Left lung (tissue), 10 donors: Measurements from ENCODE around the gene CA10. TPM values are rescaled to one million over a fixed set of nuclear protein-coding genes. Genes with fewer than 3 reads are reported as not detected.

Experiments
- ATAC-seq: fragments of 200-7000 bp; cut with Tn5 transposase; one replicate; pipeline ENCODE4 v1.9.1; 2020; ENCODE audit warnings: moderate library complexity
- DNase-seq, 4 donors: peaks; one replicate each; pipeline ENCODE4 v3.0.0-alpha.2; 2013 to 2020
- H3K27ac ChIP-seq, 2 donors: fragments of 200-600 bp; sonication (generic) in 1 of 2; one replicate each; pipeline versions ENCODE4 v1.5.0 to v1.8.0; 2020 to 2021
- H3K27me3 ChIP-seq, 2 donors: fragments of 200-600 bp; sonication (generic) in 1 of 2; one replicate each; pipeline versions ENCODE4 v1.5.0 to v1.8.0; 2020 to 2021
- H3K36me3 ChIP-seq, 2 donors: fragments of 200-600 bp; sonication (generic) in 1 of 2; one replicate each; pipeline versions ENCODE4 v1.5.0 to v1.8.0; 2020 to 2021
- H3K4me1 ChIP-seq, 2 donors: fragments of 200-600 bp; one replicate each; pipeline ENCODE4 v1.8.0; 2021
- H3K4me3 ChIP-seq, 2 donors: fragments of 200-600 bp; sonication (generic) in 1 of 2; one replicate each; pipeline versions ENCODE4 v1.5.0 to v1.8.0; 2020 to 2021; ENCODE audit warnings: mild to moderate bottlenecking in 1 of 2
- H3K9me3 ChIP-seq, 2 donors: fragments of 200-600 bp; sonication (generic) in 1 of 2; one replicate each; pipeline versions ENCODE4 v1.5.0 to v1.8.0; 2020 to 2021
- intact Hi-C, 2 donors: fragments of 100-400 bp; cut with DNase I; formaldehyde crosslinking; loops; one replicate each; pipeline versions ENCODE4 v1.11.2 to v1.14.2; 2022
- polyA plus RNA-seq, 6 donors: library from polyadenylated mRNA; unstranded; fragments of 120-200 nt; gene quantifications; one replicate each; pipeline ENCODE4 v1.2.1, GENCODE V29; 2013; ENCODE audit not compliant: insufficient read length in 6 of 6
- total RNA-seq, 2 donors: library from RNA; stranded (reverse); fragmentation: NEBNext Ultra II Directional; extraction: Animal tissue kit (Norgen Biotek cat#: 25700); gene quantifications; one replicate each; pipeline ENCODE4 v1.2.1, GENCODE V29; 2021
- TF ChIP-seq, protein P1 (sequence below), 2 donors: fragments of 200-600 bp; sonication (generic) in 1 of 2; IDR thresholded peaks; one replicate each; pipeline versions ENCODE4 v1.5.0 to v1.8.0; 2021; ENCODE audit warnings: antibody characterized with exemption in 2 of 2
- donor health status: DM: no; HTN: yes; CAD: no.
- donor health status: DM: no; HTN: no; CAD: no.

Gene CA10
- total and polyA plus RNA-seq, 8 donors = 0.06 to 0.31 TPM; not detected in 6

DNA sequence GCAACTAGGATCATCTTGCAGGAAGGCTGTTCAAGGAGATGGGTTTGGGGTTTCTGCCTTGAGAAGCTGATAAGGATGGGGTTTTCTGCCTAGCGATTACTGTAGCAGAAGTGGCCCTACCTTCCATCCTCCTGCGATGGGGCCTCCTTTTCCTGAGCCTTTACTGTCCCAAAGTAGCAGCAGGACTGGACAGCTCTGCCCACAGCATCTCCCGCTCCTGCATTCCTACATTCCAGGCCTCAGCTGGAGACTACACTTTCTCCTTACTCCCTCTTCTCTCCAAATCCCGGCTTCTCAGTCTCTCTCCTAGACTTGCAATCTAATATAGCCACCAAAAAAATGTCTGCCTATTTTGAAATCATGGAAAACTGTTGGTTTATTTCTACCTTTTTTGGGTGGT, 355.4 kb downstream of the CA10 start:
- ATAC-seq = no peak
- TF ChIP-seq, protein P1, sequence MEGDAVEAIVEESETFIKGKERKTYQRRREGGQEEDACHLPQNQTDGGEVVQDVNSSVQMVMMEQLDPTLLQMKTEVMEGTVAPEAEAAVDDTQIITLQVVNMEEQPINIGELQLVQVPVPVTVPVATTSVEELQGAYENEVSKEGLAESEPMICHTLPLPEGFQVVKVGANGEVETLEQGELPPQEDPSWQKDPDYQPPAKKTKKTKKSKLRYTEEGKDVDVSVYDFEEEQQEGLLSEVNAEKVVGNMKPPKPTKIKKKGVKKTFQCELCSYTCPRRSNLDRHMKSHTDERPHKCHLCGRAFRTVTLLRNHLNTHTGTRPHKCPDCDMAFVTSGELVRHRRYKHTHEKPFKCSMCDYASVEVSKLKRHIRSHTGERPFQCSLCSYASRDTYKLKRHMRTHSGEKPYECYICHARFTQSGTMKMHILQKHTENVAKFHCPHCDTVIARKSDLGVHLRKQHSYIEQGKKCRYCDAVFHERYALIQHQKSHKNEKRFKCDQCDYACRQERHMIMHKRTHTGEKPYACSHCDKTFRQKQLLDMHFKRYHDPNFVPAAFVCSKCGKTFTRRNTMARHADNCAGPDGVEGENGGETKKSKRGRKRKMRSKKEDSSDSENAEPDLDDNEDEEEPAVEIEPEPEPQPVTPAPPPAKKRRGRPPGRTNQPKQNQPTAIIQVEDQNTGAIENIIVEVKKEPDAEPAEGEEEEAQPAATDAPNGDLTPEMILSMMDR (IDR thresholded peaks at IDR 0.05) = no peak
- DNase-seq = no peak
- Histone ChIP-seq H3K9me3 (no peaks in the 10 kb centered on the region), H3K36me3 (no peaks in the 10 kb centered on the region), H3K27me3 (no peaks in the 10 kb centered on the region), H3K27ac (no peak overlapping the region), H3K4me3 (no peak overlapping the region), H3K4me1 (no peaks in the 10 kb centered on the region)
- intact Hi-C loops = no loop called here

- Histone ChIP-seq H3K9me3 (no peaks in the 10 kb centered on the region), H3K4me3 (no peak overlapping the region), H3K27ac (no peak overlapping the region), H3K36me3 (no peaks in the 10 kb centered on the region), H3K4me1 (no peaks in the 10 kb centered on the region), H3K27me3 (no peaks in the 10 kb centered on the region)
- TF ChIP-seq, protein P1 (IDR thresholded peaks at IDR 0.05) = no peak
- ATAC-seq (no peak), DNase-seq (no peak)
- intact Hi-C loops = no loop called here
These were observed 356.0 kb downstream of the CA10 start for GRCh38 chr17:51802544-51802943.

DNA sequence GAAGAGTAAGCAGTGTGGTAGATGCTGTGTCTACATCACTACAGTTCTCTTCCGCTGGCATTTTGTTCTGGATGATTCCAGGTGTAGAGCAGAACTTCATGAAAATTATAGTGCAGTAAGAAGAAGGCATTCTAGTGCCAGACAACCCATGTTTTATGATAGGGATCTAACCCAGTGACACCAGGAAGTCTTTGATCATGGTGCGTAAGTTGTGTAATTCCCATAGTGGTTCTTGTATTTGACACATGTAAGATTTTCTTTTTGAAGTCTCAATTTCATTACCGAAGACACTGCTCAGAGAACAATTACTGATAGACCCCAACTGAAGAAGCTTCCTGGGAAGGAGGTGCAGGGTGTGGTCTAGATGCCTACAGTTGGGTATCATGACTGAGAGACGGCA, 356.9 kb downstream of the CA10 start:
- Histone ChIP-seq H3K27me3 (no peaks in the 10 kb centered on the region), H3K4me1 (no peaks in the 10 kb centered on the region), H3K36me3 (no peaks in the 10 kb centered on the region), H3K27ac (no peak overlapping the region), H3K9me3 (no peaks in the 10 kb centered on the region), H3K4me3 (no peak overlapping the region)
- TF ChIP-seq, protein P1 (IDR thresholded peaks at IDR 0.05) = no peak
- DNase-seq = no peak
- no peak for ATAC-seq
- intact Hi-C loops = no loop called here

- intact Hi-C loops = no loop called here
These were observed 358.5 kb downstream of the CA10 start for GRCh38 chr17:51799981-51800380.

GRCh38 chr17:51799240-51799639, 359.3 kb downstream of the CA10 start:
- Histone ChIP-seq H3K4me3 (no peak overlapping the region), H3K4me1 (no peaks in the 10 kb centered on the region), H3K27ac (no peak overlapping the region), H3K9me3 (no peaks in the 10 kb centered on the region), H3K36me3 (no peaks in the 10 kb centered on the region), H3K27me3 (no peaks in the 10 kb centered on the region)
- DNase-seq (no peak), ATAC-seq (no peak)
- TF ChIP-seq, protein P1 (IDR thresholded peaks at IDR 0.05) = no peak
- intact Hi-C loops = no loop called here

More at GRCh38 chr17:51799981-51800380, 358.5 kb downstream of the CA10 start:
- no peak for ATAC-seq
- DNase-seq = no peak
- TF ChIP-seq, protein P1 (IDR thresholded peaks at IDR 0.05) = no peak
- Histone ChIP-seq H3K27me3 (no peaks in the 10 kb centered on the region), H3K9me3 (no peaks in the 10 kb centered on the region), H3K4me3 (no peak overlapping the region), H3K27ac (no peak overlapping the region), H3K4me1 (no peaks in the 10 kb centered on the region), H3K36me3 (no peaks in the 10 kb centered on the region)
